Measurements from ENCODE around the gene ARHGAP42.

DNA sequence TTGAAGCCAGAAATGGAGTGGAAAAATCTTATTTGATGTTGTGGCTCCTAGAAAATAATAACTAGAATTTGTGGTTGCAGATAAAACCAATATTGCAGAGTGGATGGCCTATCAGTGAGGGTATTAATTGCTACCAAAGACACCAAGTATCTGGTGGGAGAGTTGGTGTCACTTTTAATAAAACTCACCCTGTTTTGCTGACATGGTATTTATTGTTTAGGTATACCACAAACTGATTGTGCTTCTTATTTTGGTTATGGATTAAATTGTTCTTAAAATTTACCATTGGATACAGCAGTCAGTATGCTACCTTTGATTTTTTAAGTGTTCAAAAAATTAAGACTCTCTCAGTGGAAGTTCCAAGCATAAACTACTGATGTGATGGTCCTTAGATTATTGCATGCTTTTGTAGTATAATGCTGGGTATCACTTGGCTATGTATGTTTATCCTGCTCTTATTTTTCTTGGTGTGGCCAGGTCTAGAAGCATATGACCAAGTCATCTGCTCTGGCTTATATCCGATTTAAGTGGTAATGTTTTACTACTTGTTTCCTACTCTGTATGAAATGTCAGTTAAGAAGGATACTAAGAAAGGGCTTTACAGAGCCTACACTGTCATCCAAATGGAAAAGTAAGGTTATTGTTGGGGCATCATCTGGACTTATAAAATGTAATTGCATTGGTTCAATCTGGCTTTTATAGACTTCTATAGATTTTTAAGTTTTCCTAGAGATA is 101.6 kb downstream of the ARHGAP42 start:
- TF ChIP-seq, protein P1, sequence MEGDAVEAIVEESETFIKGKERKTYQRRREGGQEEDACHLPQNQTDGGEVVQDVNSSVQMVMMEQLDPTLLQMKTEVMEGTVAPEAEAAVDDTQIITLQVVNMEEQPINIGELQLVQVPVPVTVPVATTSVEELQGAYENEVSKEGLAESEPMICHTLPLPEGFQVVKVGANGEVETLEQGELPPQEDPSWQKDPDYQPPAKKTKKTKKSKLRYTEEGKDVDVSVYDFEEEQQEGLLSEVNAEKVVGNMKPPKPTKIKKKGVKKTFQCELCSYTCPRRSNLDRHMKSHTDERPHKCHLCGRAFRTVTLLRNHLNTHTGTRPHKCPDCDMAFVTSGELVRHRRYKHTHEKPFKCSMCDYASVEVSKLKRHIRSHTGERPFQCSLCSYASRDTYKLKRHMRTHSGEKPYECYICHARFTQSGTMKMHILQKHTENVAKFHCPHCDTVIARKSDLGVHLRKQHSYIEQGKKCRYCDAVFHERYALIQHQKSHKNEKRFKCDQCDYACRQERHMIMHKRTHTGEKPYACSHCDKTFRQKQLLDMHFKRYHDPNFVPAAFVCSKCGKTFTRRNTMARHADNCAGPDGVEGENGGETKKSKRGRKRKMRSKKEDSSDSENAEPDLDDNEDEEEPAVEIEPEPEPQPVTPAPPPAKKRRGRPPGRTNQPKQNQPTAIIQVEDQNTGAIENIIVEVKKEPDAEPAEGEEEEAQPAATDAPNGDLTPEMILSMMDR (IDR thresholded peaks at IDR 0.05) = no peak
- no peak for TF ChIP-seq POLR2A (IDR thresholded peaks at IDR 0.05)

Data from testis (tissue), 2 donors.